ENCODE measurements around the gene HORMAD2. TPM values are rescaled to one million over a fixed set of nuclear protein-coding genes. Genes with fewer than 3 reads are reported as not detected.

HORMAD2 gene
- total and polyA plus RNA-seq, 2 donors (not counting 3 experiments of a cell fraction or from before 2014, with no cell fraction given) = not detected

DNA sequence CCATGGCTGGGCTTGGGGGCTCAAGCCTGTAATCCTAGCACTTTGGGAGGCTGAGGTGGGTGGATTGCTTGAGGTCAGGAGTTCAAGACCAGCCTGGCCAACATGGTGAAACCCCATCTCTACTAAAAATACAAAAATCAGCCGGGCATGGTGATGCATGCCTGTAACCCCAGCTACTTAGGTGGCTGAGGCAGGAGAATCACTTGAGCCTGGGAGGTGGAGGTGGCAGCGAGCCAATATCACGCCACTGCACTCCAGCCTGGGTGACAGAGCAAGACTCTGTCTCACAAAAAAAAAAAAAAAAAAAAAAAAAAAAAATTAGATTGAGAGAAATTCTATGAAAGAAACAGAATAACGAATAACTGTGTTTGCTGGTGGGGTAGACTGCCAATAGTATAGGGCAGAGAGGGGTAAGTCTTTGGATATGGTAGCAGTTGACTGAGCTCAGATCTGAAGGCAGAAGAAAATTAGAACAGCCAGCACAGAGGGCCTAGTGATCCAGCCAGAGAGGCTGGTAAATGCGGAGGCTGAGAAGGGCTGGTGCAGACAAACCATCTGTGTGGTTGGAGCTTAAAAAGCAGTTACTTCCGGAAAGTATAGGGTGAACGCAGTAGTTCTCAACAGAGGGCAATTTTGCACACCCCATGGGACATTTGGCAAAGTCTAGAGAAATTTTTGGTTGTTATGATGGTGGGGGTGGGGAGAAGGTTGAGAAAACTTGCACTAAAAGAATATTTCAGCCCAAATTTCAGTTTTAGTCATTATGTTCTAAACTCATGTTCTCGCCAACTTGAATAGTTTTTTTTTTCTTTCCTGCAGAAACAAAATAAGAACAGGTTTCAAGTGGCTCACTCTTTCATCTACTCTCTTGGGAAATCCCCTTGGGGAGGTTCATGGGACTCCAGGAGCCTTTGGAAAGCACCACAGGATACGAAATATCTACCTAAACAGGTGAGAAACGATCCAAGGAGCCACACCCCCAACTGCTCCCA is 1.6 kb upstream of the HORMAD2 start:
- Histone ChIP-seq H3K27ac (ENCODE audit: insufficient read depth, low read depth, low read length) (no peak overlapping the region), H4K20me1 (replicated peaks; ENCODE audit: control insufficient read depth, extremely low read depth, insufficient read depth, low read length) (no peaks in the 10 kb centered on the region), H3K27me3 (ENCODE audit: control insufficient read depth in 2 of 2, insufficient read depth in 2 of 2, low read length in 2 of 2) (peaks cover 19 to 25% of the 10 kb centered on the region in 2 experiments), H3K4me1 (ENCODE audit: control insufficient read depth, extremely low read depth, insufficient read depth, low read length) (no peaks in the 10 kb centered on the region), H3K9me3 (replicated peaks; ENCODE audit: control insufficient read depth, insufficient read depth, low read length) (no peaks in the 10 kb centered on the region), H3K9me1 (replicated peaks; ENCODE audit: control insufficient read depth, extremely low read depth, insufficient read depth, low read length) (no peaks in the 10 kb centered on the region), H2AFZ (ENCODE audit: low read depth, low read length) (no peak overlapping the region), H3K9ac (replicated peaks; ENCODE audit: extremely low read depth, insufficient read depth, low read length) (no peak overlapping the region), H3K4me2 (ENCODE audit: insufficient read depth, low read length) (no peak overlapping the region), H3K4me3 (replicated peaks in 1 of 3; ENCODE audit: insufficient read depth in 1 of 3, low read depth in 1 of 3, low read length in 3 of 3) (no peak overlapping the region), H3K79me2 (ENCODE audit: control insufficient read depth, insufficient read depth, low read length) (no peaks in the 10 kb centered on the region), H3K36me3 (ENCODE audit: control insufficient read depth in 2 of 2, extremely low read depth in 1 of 2, insufficient read depth in 2 of 2, low read length in 2 of 2) (no peaks in the 10 kb centered on the region)
- FAIRE-seq = no peak
- no TSS peak for BruUV-seq (replicated peaks)
- no peak for DNase-seq (ENCODE audit: low read depth, low spot score)
- intact Hi-C loops (cut with micrococcal nuclease) = no loop called here
- POLR2A ChIA-PET = interaction anchor here (0.6 kb wide), 1 partner anchor 219 kb away, joined by 6 read pairs; no protein-coding TSS in a partner anchor
- dilution Hi-C loops (cut with MboI; ENCODE audit: extremely low pct_ligation_motif_present, low sequenced_read_pairs) = no loop called here
- TF ChIP-seq EZH2 (IDR thresholded peaks at IDR 0.05; ENCODE audit: borderline replicate concordance, low read depth, low read length, severe bottlenecking) (no peak), POLR2AphosphoS5 (IDR thresholded peaks at IDR 0.05; ENCODE audit: insufficient read depth, low read depth, low read length) (no peak), JUN (IDR thresholded peaks at IDR 0.05; ENCODE audit: borderline replicate concordance, insufficient read depth, insufficient read length, low read depth) (no peak), POLR2A (IDR thresholded peaks at IDR 0.05; ENCODE audit: low read depth, low read length) (no peak), MYC (IDR thresholded peaks at IDR 0.05; ENCODE audit: low read depth, low read length) (no peak), FOS (IDR thresholded peaks at IDR 0.05; ENCODE audit: borderline replicate concordance, insufficient read depth, low read length) (no peak), GATA2 (IDR thresholded peaks at IDR 0.05; ENCODE audit: insufficient read depth, insufficient read length, low read depth, low read length) (no peak)
- TF ChIP-seq, protein P1, sequence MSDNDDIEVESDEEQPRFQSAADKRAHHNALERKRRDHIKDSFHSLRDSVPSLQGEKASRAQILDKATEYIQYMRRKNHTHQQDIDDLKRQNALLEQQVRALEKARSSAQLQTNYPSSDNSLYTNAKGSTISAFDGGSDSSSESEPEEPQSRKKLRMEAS (IDR thresholded peaks at IDR 0.05; ENCODE audit: insufficient read depth, insufficient read length) = no peak
- TF ChIP-seq, protein P2, sequence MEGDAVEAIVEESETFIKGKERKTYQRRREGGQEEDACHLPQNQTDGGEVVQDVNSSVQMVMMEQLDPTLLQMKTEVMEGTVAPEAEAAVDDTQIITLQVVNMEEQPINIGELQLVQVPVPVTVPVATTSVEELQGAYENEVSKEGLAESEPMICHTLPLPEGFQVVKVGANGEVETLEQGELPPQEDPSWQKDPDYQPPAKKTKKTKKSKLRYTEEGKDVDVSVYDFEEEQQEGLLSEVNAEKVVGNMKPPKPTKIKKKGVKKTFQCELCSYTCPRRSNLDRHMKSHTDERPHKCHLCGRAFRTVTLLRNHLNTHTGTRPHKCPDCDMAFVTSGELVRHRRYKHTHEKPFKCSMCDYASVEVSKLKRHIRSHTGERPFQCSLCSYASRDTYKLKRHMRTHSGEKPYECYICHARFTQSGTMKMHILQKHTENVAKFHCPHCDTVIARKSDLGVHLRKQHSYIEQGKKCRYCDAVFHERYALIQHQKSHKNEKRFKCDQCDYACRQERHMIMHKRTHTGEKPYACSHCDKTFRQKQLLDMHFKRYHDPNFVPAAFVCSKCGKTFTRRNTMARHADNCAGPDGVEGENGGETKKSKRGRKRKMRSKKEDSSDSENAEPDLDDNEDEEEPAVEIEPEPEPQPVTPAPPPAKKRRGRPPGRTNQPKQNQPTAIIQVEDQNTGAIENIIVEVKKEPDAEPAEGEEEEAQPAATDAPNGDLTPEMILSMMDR (IDR thresholded peaks at IDR 0.05; ENCODE audit: extremely low read depth in 1 of 2, insufficient read depth in 1 of 2, low read depth in 1 of 2, low read length in 2 of 2) = no peak
- CTCF ChIA-PET = interaction anchor here (0.8 to 2.7 kb wide), 2 partner anchors 10 to 40 kb away, joined by 3 to 12 read pairs; no protein-coding TSS in a partner anchor

All from endothelial cell of umbilical vein (primary cell).